SK-N-DZ (cell line): ENCODE results near the gene C6orf141.

ENCODE experiments used
- DNase-seq: peaks from one replicate; pipeline ENCODE4 v3.0.0-alpha.2; 2015; ENCODE audit warnings: low spot score

The C6orf141 gene

GRCh38 chr6:49539102-49539501 lies 11.4 kb upstream of the C6orf141 start:
- DNase-seq = no peak

GRCh38 chr6:49540614-49541013 lies 9.9 kb upstream of the C6orf141 start:
- no peak for DNase-seq

GRCh38 chr6:49541210-49541724 lies 9.2 kb upstream of the C6orf141 start:
- no peak for DNase-seq

- peak; percentile 24 for DNase-seq
Measured at GRCh38 chr6:49541936-49542335, 8.5 kb upstream of the C6orf141 start.

GRCh38 chr6:49543087-49543858 lies 7.2 kb upstream of the C6orf141 start:
- DNase-seq = no peak

- no peak for DNase-seq
Measured at GRCh38 chr6:49546331-49546730, 4.1 kb upstream of the C6orf141 start.

- no peak for DNase-seq
Measured at GRCh38 chr6:49548613-49549304, 1.7 kb upstream of the C6orf141 start.

- DNase-seq = no peak
Measured at GRCh38 chr6:49549691-49550491, 577 bp upstream of the C6orf141 start.

- peak; percentile 22 for DNase-seq
Measured at GRCh38 chr6:49551078-49551865, 804 bp downstream of the C6orf141 start.

GRCh38 chr6:49551866-49552129 lies 1.3 kb downstream of the C6orf141 start:
- DNase-seq = no peak

GRCh38 chr6:49552596-49552995 lies 2.1 kb downstream of the C6orf141 start:
- no peak for DNase-seq

- DNase-seq = no peak
Measured at GRCh38 chr6:49553384-49553783, 2.9 kb downstream of the C6orf141 start.

- no peak for DNase-seq
Measured at GRCh38 chr6:49555951-49556350, 5.5 kb downstream of the C6orf141 start.

- DNase-seq = no peak
Measured at GRCh38 chr6:49556429-49556837, 6.0 kb downstream of the C6orf141 start.

GRCh38 chr6:49557177-49557576 lies 6.7 kb downstream of the C6orf141 start:
- no peak for DNase-seq

- no peak for DNase-seq
Measured at GRCh38 chr6:49558238-49558637, 7.8 kb downstream of the C6orf141 start.

GRCh38 chr6:49563006-49563886 lies 12.8 kb downstream of the C6orf141 start:
- peak; percentile 57 for DNase-seq

- no peak for DNase-seq
Measured at GRCh38 chr6:49564552-49564951, 14.1 kb downstream of the C6orf141 start.

GRCh38 chr6:49565261-49565660 lies 14.8 kb downstream of the C6orf141 start:
- DNase-seq = no peak

- no peak for DNase-seq
Measured at GRCh38 chr6:49565855-49566254, 15.4 kb downstream of the C6orf141 start.
